Transverse colon (tissue), 4 donors: Measurements from ENCODE around the gene FAM151B. TPM values are rescaled to one million over a fixed set of nuclear protein-coding genes. Genes with fewer than 3 reads are reported as not detected.
"Not testable (repeated sequence)": the region's sequence is repeated elsewhere in the genome, so short reads cannot be mapped to it uniquely, and the experiment has no call there.

Experiments used
- DNase-seq: peaks from one replicate; pipeline ENCODE4 v3.0.0-alpha.2; 2019
- H3K27ac ChIP-seq, 4 donors: fragments of 200-600 bp; sonication (generic); 2 replicates each; pipeline ENCODE4 v1.5.1; 2016 to 2018; ENCODE audit warnings: inconsistent platforms in 4 of 4
- H3K27me3 ChIP-seq: fragments of 200-600 bp; sonication (generic); 2 replicates; pipeline ENCODE4 v1.5.1; 2017; ENCODE audit warnings: inconsistent platforms
- H3K36me3 ChIP-seq, 4 donors: fragments of 200-600 bp; sonication (generic); 2 replicates each; pipeline ENCODE4 v1.5.1; 2017 to 2019; ENCODE audit warnings: inconsistent platforms in 4 of 4
- H3K4me1 ChIP-seq, 4 donors: fragments of 200-600 bp; sonication (generic); 2 replicates each; pipeline ENCODE4 v1.5.1; 2017 to 2020; ENCODE audit warnings: inconsistent platforms in 4 of 4
- H3K4me3 ChIP-seq, 4 donors: fragments of 200-600 bp; sonication (generic); 1 replicate in 1 of 4; 2 replicates in 3 of 4; pipeline versions ENCODE4 v1.5.1 to v1.6.1; 2017 to 2019; ENCODE audit warnings: inconsistent platforms in 4 of 4
- H3K9me3 ChIP-seq, 2 donors: fragments of 200-600 bp; sonication (generic); 2 replicates each; pipeline ENCODE4 v1.5.1; 2017 to 2019; ENCODE audit warnings: inconsistent platforms in 2 of 2
- EP300 ChIP-seq: sonication (generic); formaldehyde crosslinking; IDR thresholded peaks from one replicate; pipeline ENCODE4 v1.6.1; 2017; ENCODE audit warnings: antibody characterized with exemption, low read depth
- POLR2A ChIP-seq: fragments of 450-650 bp; IDR thresholded peaks from one replicate; pipeline ENCODE4 v1.6.1; 2016; ENCODE audit warnings: antibody characterized with exemption, mild to moderate bottlenecking, moderate library complexity
- POLR2AphosphoS5 ChIP-seq, 3 donors: sonication (generic); formaldehyde crosslinking; IDR thresholded peaks; one replicate each; pipeline ENCODE4 v1.6.1; 2016; ENCODE audit warnings: antibody characterized with exemption in 3 of 3
- WGBS, 2 donors: methylation state at CpG; one replicate each; pipeline ENCODE4 v1.1.5; 2018; ENCODE audit warnings: low coverage in 1 of 2; 5-methylcytosine and 5-hydroxymethylcytosine counted together
- in situ Hi-C, 4 donors: fragments of 200-750 bp; cut with MboI; loops; one replicate each; pipeline versions ENCODE4 v1.15.0 to v1.15.1; 2017; ENCODE audit warnings: low sequenced_read_pairs in 3 of 4, low pct_ligation_motif_present in 1 of 4, low pct_unique_long_range_greater_than_20kb in 1 of 4
- intact Hi-C: fragments of 100-400 bp; cut with DNase I; formaldehyde crosslinking; loops from one replicate; pipeline ENCODE4 v1.15.1; 2023; ENCODE audit warnings: low total_unique reads
- total RNA-seq, 4 donors: library from RNA; depleted of rRNA; stranded (reverse); fragments of >200 nt; gene quantifications; one replicate each; pipeline ENCODE4 v1.1.0, GENCODE V29; 2016
- TF ChIP-seq, protein P1 (sequence below), 5 experiments: fragments of 200-600 bp in 3 of 5; fragments of 450-650 bp in 2 of 5; sonication (generic) in 3 of 5; IDR thresholded peaks; 1 replicate in 2 of 5; 2 replicates in 3 of 5; pipeline ENCODE4 v1.5.1; 2016 to 2017; ENCODE audit warnings: antibody characterized with exemption in 5 of 5, inconsistent platforms in 3 of 5, mild to moderate bottlenecking in 2 of 5, moderate library complexity in 1 of 5

FAM151B gene
- total RNA-seq, 4 donors from 2014 or later, result 1.1 to 4.1 (median 3.8) TPM; not detected in 1

DNA sequence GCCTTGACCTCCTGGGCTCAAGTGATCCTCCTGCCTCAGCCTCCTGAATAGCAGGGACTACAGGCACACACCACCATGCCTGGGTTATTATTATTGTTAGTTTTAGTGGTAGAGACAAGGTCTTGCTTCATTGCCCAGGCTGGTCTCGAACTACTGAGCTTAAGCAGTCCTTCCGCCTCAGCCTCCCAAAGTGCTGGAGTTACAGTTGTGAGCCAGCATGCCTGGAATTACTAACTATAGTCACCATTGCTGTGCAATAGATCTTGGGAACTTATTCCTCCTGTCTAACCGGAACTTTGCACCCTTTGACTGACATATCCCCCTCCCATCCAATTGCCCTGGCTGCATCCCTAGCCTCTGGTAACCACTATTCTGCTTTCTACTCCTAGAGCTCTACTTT lies 3.4 kb downstream of the FAM151B start:
- intact Hi-C loops, result no loop called here
- WGBS, 2 donors, result 80 to 87% methylated on average over 1 to 3 of the region's 3 CpGs
- in situ Hi-C loops, result loop anchor here in 3 of 4 donors (25.0 kb wide), 1 partner anchor 171 kb away; the partner anchor contains the start of genes DHFR (in 3 of the 3) and MSH3 (in 3 of the 3)
- no peaks in the 10 kb centered on the region for H3K9me3 ChIP-seq
- no peaks in the 10 kb centered on the region for H3K27me3 ChIP-seq
- TF ChIP-seq POLR2AphosphoS5 (IDR thresholded peaks at IDR 0.05) (no peak), POLR2A (no peak), EP300 (no peak)
- TF ChIP-seq, protein P1, sequence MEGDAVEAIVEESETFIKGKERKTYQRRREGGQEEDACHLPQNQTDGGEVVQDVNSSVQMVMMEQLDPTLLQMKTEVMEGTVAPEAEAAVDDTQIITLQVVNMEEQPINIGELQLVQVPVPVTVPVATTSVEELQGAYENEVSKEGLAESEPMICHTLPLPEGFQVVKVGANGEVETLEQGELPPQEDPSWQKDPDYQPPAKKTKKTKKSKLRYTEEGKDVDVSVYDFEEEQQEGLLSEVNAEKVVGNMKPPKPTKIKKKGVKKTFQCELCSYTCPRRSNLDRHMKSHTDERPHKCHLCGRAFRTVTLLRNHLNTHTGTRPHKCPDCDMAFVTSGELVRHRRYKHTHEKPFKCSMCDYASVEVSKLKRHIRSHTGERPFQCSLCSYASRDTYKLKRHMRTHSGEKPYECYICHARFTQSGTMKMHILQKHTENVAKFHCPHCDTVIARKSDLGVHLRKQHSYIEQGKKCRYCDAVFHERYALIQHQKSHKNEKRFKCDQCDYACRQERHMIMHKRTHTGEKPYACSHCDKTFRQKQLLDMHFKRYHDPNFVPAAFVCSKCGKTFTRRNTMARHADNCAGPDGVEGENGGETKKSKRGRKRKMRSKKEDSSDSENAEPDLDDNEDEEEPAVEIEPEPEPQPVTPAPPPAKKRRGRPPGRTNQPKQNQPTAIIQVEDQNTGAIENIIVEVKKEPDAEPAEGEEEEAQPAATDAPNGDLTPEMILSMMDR (IDR thresholded peaks at IDR 0.05), result no peak
- H3K36me3 ChIP-seq, result no peaks in the 10 kb centered on the region
- no peak overlapping the region for H3K27ac ChIP-seq
- H3K4me3 ChIP-seq, result no peak overlapping the region
- H3K4me1 ChIP-seq, result peaks cover 0 to 17% (median 11%) of the 10 kb centered on the region in 4 donors
- DNase-seq, result no peak

DNA sequence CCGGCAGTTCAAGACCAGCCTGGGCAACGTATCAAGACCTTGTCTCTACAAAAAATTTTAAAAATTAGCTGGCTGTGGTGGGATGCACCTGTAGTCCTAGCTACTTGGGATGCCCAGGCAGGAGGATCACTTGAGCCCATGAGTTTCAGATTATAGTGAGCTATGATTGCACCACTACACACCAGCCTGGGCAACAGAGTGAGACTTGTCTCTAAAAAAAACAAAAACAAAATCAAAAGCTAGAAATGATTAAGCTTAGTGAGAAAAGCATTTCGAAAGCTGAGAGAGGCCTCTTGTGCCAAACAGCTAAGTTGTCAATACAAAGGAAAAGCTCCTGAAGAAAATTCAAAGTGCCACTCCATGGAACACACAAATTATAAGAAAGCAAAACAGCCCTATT lies 4.8 kb downstream of the FAM151B start:
- Histone ChIP-seq H3K36me3 (no peaks in the 10 kb centered on the region), H3K4me3 (no peak overlapping the region), H3K4me1 (peaks cover 0 to 11% (median 4%) of the 10 kb centered on the region in 4 donors), H3K27ac (no peak overlapping the region), H3K27me3 (no peaks in the 10 kb centered on the region), H3K9me3 (no peaks in the 10 kb centered on the region)
- no peak for DNase-seq
- TF ChIP-seq POLR2AphosphoS5 (IDR thresholded peaks at IDR 0.05), result no peak
- TF ChIP-seq, protein P1 (IDR thresholded peaks at IDR 0.05), result no peak
- no peak for TF ChIP-seq POLR2A
- TF ChIP-seq EP300, result no peak
- in situ Hi-C loops (loop anchor here in 3 of 4 donors (25.0 kb wide), 1 partner anchor 170 kb away; the partner anchor contains the start of genes DHFR (in 3 of the 3) and MSH3 (in 3 of the 3)), intact Hi-C loops (no loop called here)
- WGBS, 2 donors, result 72 to 86% methylated on average over 2 to 3 of the region's 3 CpGs

DNA sequence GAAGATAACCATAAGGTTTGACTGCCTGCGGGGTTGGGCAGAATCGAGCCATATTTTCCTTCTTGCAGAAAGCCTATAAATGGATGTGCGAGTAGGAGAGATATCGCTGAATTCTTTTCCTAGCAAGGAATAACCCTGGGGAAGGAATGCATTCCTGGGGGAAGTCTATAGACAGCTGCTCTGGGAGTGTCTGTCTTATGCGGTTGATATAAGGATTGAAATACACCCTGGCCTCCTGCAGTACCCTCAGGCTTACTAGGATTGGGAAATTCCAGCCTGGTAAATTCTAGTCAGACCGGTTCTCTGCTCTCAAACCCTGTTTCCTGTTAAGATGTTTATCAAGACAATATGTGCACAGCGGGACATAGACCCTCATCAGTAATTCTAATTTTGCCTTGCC lies 5.5 kb downstream of the FAM151B start:
- H3K9me3 ChIP-seq, intact Hi-C loops, H3K4me3 ChIP-seq, H3K27ac ChIP-seq, H3K36me3 ChIP-seq, DNase-seq, H3K27me3 ChIP-seq: not testable (repeated sequence)
- H3K4me1 ChIP-seq, result peaks cover 0 to 11% (median 4%) of the 10 kb centered on the region in 4 donors
- in situ Hi-C loops, result loop anchor here in 3 of 4 donors (25.0 kb wide), 1 partner anchor 169 kb away; the partner anchor contains the start of genes DHFR (in 3 of the 3) and MSH3 (in 3 of the 3)
- WGBS, 2 donors, result 59 to 79% methylated on average over 4 to 7 of the region's 7 CpGs

DNA sequence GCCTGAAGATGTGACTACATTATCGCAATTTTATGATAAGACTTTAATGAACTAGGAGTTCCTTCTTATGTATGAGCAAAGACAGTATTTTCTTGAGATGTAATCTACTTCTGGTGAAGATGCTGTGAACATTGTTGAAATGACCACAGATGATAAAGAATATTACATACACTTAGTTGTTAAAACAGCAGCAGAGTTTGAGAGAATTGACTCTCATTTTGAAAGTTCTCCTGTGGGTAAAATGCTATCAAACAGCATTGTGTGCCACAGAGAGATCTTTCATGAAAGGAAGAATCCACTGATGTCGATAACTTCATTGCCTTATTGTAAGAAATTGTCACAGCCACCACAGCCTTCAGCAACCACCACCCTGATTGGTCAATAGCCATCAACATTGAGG lies 8.0 kb downstream of the FAM151B start:
- Histone ChIP-seq H3K9me3 (no peaks in the 10 kb centered on the region), H3K27me3 (no peaks in the 10 kb centered on the region), H3K4me1 (no peaks in the 10 kb centered on the region), H3K36me3 (no peaks in the 10 kb centered on the region), H3K4me3 (no peak overlapping the region), H3K27ac (no peak overlapping the region)
- intact Hi-C loops, result no loop called here
- DNase-seq, result no peak
- no peak for TF ChIP-seq EP300
- TF ChIP-seq POLR2AphosphoS5 (IDR thresholded peaks at IDR 0.05), result no peak
- TF ChIP-seq, protein P1 (IDR thresholded peaks at IDR 0.05), result no peak
- TF ChIP-seq POLR2A, result no peak
- WGBS, 2 donors, result 88 to 92% methylated on average over 2 of the region's 2 CpGs
- in situ Hi-C loops, result loop anchor here in 3 of 4 donors (25.0 kb wide), 1 partner anchor 166 kb away; the partner anchor contains the start of genes DHFR (in 3 of the 3) and MSH3 (in 3 of the 3)

DNA sequence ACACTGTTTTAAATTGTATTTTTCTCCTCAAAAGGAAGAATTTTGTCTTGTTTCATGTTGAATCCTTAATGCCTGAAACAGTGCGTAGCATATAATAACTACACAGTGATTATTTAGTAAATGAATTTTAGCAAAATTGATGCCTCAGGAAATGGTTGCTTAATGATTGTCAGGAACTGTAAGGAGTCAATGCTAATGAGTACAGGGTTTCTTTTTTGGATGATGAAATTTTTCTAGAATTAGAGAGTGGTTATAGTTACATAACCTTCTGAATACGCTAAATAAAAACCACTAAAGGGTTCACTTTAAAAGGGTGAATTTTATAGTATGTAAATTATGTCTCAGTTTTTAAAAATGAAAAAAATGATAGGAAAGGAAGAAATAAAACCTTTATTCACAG lies 14.9 kb downstream of the FAM151B start:
- H3K27ac ChIP-seq, result no peak overlapping the region
- in situ Hi-C loops (no loop called here), intact Hi-C loops (no loop called here)
- H3K9me3 ChIP-seq, result no peaks in the 10 kb centered on the region
- no peak for DNase-seq
- H3K36me3 ChIP-seq, result no peaks in the 10 kb centered on the region
- WGBS, 2 donors, result 79 to 92% methylated on average over 2 of the region's 2 CpGs
- no peaks in the 10 kb centered on the region for H3K4me1 ChIP-seq
- no peak overlapping the region for H3K4me3 ChIP-seq
- H3K27me3 ChIP-seq, result no peaks in the 10 kb centered on the region
- TF ChIP-seq EP300 (no peak), POLR2A (no peak), POLR2AphosphoS5 (IDR thresholded peaks at IDR 0.05) (no peak)
- TF ChIP-seq, protein P1 (IDR thresholded peaks at IDR 0.05), result no peak
